GM23338 (cell line): ENCODE data around the gene SRPK1. TPM values are rescaled to one million over a fixed set of nuclear protein-coding genes. Genes with fewer than 3 reads are reported as not detected.

Source experiments
- ATAC-seq: fragments of 200-7000 bp; cut with Tn5 transposase; 3 replicates; pipeline ENCODE4 v1.9.1; 2020
- DNase-seq: peaks from one replicate; pipeline ENCODE4 v3.0.0-alpha.2; 2015; ENCODE audit warnings: low spot score
- H2AFZ ChIP-seq: fragments of 200-600 bp; sonication (generic); 2 replicates; pipeline ENCODE4 v1.8.0; 2016; ENCODE audit warnings: antibody characterized with exemption, mild to moderate bottlenecking, moderate library complexity
- H3F3A ChIP-seq: fragments of 200-600 bp; sonication (generic); replicated peaks from 2 replicates; pipeline ENCODE4 v1.8.0; 2017; ENCODE audit warnings: antibody characterized with exemption, mixed run types, low read depth
- H3K27ac ChIP-seq: fragments of 200-600 bp; sonication (generic); 2 replicates; pipeline ENCODE4 v1.6.1; 2016; ENCODE audit warnings: low read depth
- H3K27me3 ChIP-seq: fragments of 200-600 bp; sonication (generic); 2 replicates; pipeline ENCODE4 v1.8.0; 2016; ENCODE audit warnings: mild to moderate bottlenecking, mixed run types, moderate library complexity; ENCODE audit not compliant: insufficient read depth
- H3K36me3 ChIP-seq: fragments of 200-600 bp; sonication (generic); 2 replicates; pipeline ENCODE4 v1.8.0; 2016; ENCODE audit warnings: mild to moderate bottlenecking; ENCODE audit not compliant: insufficient read depth
- H3K4me1 ChIP-seq: fragments of 200-600 bp; sonication (generic); 2 replicates; pipeline ENCODE4 v1.8.0; 2016; ENCODE audit warnings: mild to moderate bottlenecking, moderate library complexity; ENCODE audit not compliant: insufficient read depth
- H3K4me2 ChIP-seq: fragments of 200-600 bp; sonication (generic); 2 replicates; pipeline ENCODE4 v1.7.1; 2017; ENCODE audit warnings: mixed run types
- H3K4me3 ChIP-seq: fragments of 200-600 bp; sonication (generic); 2 replicates; pipeline ENCODE4 v1.6.1; 2016; ENCODE audit warnings: mixed run types
- H3K79me2 ChIP-seq: fragments of 200-600 bp; sonication (generic); replicated peaks from 2 replicates; pipeline ENCODE4 v1.8.0; 2017; ENCODE audit warnings: mild to moderate bottlenecking; ENCODE audit not compliant: insufficient read depth
- H3K9me2 ChIP-seq: fragments of 200-600 bp; sonication (generic); 2 replicates; pipeline ENCODE4 v1.8.0; 2017; ENCODE audit not compliant: insufficient read depth
- H4K20me1 ChIP-seq: fragments of 200-600 bp; sonication (generic); replicated peaks from 2 replicates; pipeline ENCODE4 v1.8.0; 2017; ENCODE audit warnings: mild to moderate bottlenecking; ENCODE audit not compliant: insufficient read depth
- H3K27ac Mint-ChIP-seq: 2 replicates; pipeline ENCODE4 v1.8.0; 2020; ENCODE audit warnings: inconsistent platforms, mild to moderate bottlenecking, moderate library complexity, mixed read lengths
- H3K27me3 Mint-ChIP-seq: 3 replicates; pipeline ENCODE4 v1.8.0; 2022; ENCODE audit warnings: low read depth, mild to moderate bottlenecking, moderate library complexity, mixed read lengths, inconsistent platforms; ENCODE audit not compliant: insufficient read depth, poor library complexity
- H3K36me3 Mint-ChIP-seq: 3 replicates; pipeline ENCODE4 v1.8.0; 2021; ENCODE audit warnings: low read depth, mild to moderate bottlenecking, inconsistent platforms, moderate library complexity, mixed read lengths
- H3K4me1 Mint-ChIP-seq: 3 replicates; pipeline ENCODE4 v1.8.0; 2020; ENCODE audit warnings: mild to moderate bottlenecking, inconsistent platforms, mixed read lengths
- H3K4me3 Mint-ChIP-seq: 3 replicates; pipeline ENCODE4 v1.8.0; 2021; ENCODE audit warnings: moderate library complexity, mild to moderate bottlenecking, inconsistent platforms, mixed read lengths
- H3K9me3 Mint-ChIP-seq: 3 replicates; pipeline ENCODE4 v1.8.0; 2020; ENCODE audit warnings: moderate library complexity, mild to moderate bottlenecking, inconsistent platforms, mixed read lengths
- CREB1 ChIP-seq: fragments of 250-450 bp; sonication (Bioruptor Pico); IDR thresholded peaks from 2 replicates; pipeline ENCODE4 v1.5.0; 2020; ENCODE audit warnings: low read depth, mild to moderate bottlenecking, moderate library complexity
- EZH2 ChIP-seq: fragments of 200-600 bp; sonication (generic); IDR thresholded peaks from one replicate; pipeline ENCODE4 v1.8.0; 2017; ENCODE audit warnings: antibody characterized with exemption, mild to moderate bottlenecking, low read depth; ENCODE audit not compliant: unreplicated experiment
- JUNB ChIP-seq: IDR thresholded peaks from one replicate; pipeline ENCODE4 v1.6.1; 2016; ENCODE audit warnings: antibody characterized with exemption; ENCODE audit not compliant: unreplicated experiment
- NANOG ChIP-seq: IDR thresholded peaks from 2 replicates; pipeline ENCODE4 v1.6.1; 2016; ENCODE audit warnings: antibody characterized with exemption, borderline replicate concordance
- REST ChIP-seq: IDR thresholded peaks from one replicate; pipeline ENCODE4 v1.6.1; 2018; ENCODE audit warnings: antibody characterized with exemption; ENCODE audit not compliant: unreplicated experiment
- ZNF114 ChIP-seq: fragments of 250-450 bp; sonication (Bioruptor Pico); IDR thresholded peaks from 2 replicates; pipeline ENCODE4 v1.5.0; 2020; ENCODE audit warnings: mild to moderate bottlenecking, moderate library complexity
- ZNF331 ChIP-seq: fragments of 250-450 bp; sonication (Bioruptor Pico); IDR thresholded peaks from 2 replicates; pipeline ENCODE4 v1.5.0; 2020; ENCODE audit warnings: low read depth, mild to moderate bottlenecking, moderate library complexity
- ZNF462 ChIP-seq: fragments of 250-450 bp; sonication (Bioruptor Pico); IDR thresholded peaks from 2 replicates; pipeline ENCODE4 v1.5.0; 2020; ENCODE audit warnings: mild to moderate bottlenecking, moderate library complexity
- polyA plus RNA-seq: library from polyadenylated mRNA; unstranded; fragments of >200 nt; fragmentation: Nextera tagmentation; extraction: Ambion mirVana; gene quantifications from 2 replicates; pipeline ENCODE4 v1.2.1, GENCODE V29; 2016
- total RNA-seq: library from RNA; depleted of rRNA; stranded (reverse); fragments of >200 nt; shearing (Covaris generic); gene quantifications from 2 replicates; pipeline ENCODE4 v1.2.3, GENCODE V29; 2014

SRPK1 gene
- total and polyA plus RNA-seq, 2 experiments from 2014 or later: 175 to 202 TPM

GRCh38 chr6:35856250-35856649 is 64.6 kb downstream of the SRPK1 start:
- no peak overlapping the region for H2AFZ ChIP-seq
- 0 out of 2 replicates have a peak, but pooled peaks cover 8% of the 10 kb centered on the region for H4K20me1 ChIP-seq
- peaks cover 85% of the 10 kb centered on the region for H3K36me3 Mint-ChIP-seq
- ATAC-seq (no peak), DNase-seq (no peak)
- H3K27me3 Mint-ChIP-seq: no peaks in the 10 kb centered on the region
- H3K9me2 ChIP-seq: no peaks in the 10 kb centered on the region
- H3K27ac Mint-ChIP-seq: no peak overlapping the region
- H3K27ac ChIP-seq: no peak overlapping the region
- H3K4me2 ChIP-seq: no peak overlapping the region
- no peak overlapping the region for H3K4me3 ChIP-seq
- no peak overlapping the region for H3K4me3 Mint-ChIP-seq
- no peaks in the 10 kb centered on the region for H3F3A ChIP-seq
- H3K79me2 ChIP-seq: no peaks in the 10 kb centered on the region
- H3K36me3 ChIP-seq: peaks cover 47% of the 10 kb centered on the region
- H3K4me1 Mint-ChIP-seq: peaks cover 18% of the 10 kb centered on the region
- no peaks in the 10 kb centered on the region for H3K9me3 Mint-ChIP-seq
- H3K27me3 ChIP-seq: no peaks in the 10 kb centered on the region
- H3K4me1 ChIP-seq: peaks cover 10% of the 10 kb centered on the region; the same call in 1 of the 2 replicates
- TF ChIP-seq EZH2 (no peak), ZNF331 (CRISPR knock-in tag) (no peak), ZNF114 (no peak)

GRCh38 chr6:35852994-35853393 is 67.9 kb downstream of the SRPK1 start:
- Histone ChIP-seq H3K4me2 (no peak overlapping the region), H3K9me2 (no peaks in the 10 kb centered on the region; the same call in 1 of the 2 replicates), H3K36me3 (peaks cover 61% of the 10 kb centered on the region), H3K4me3 (no peak overlapping the region), H3K27me3 (no peaks in the 10 kb centered on the region), H3F3A (no peaks in the 10 kb centered on the region), H3K79me2 (peaks cover 10% of the 10 kb centered on the region; the same call in 1 of the 2 replicates), H3K27ac (no peak overlapping the region), H2AFZ (no peak overlapping the region), H4K20me1 (0 out of 2 replicates have a peak, but pooled peaks cover 8% of the 10 kb centered on the region), H3K4me1 (no peaks in the 10 kb centered on the region)
- H3K4me3 Mint-ChIP-seq: no peak overlapping the region
- no peak for TF ChIP-seq ZNF462
- TF ChIP-seq JUNB: no peak
- no peak for TF ChIP-seq REST
- TF ChIP-seq ZNF114: no peak
- TF ChIP-seq NANOG: no peak
- no peak for TF ChIP-seq CREB1 (CRISPR knock-in tag)
- DNase-seq (no peak), ATAC-seq (no peak)
- H3K27ac Mint-ChIP-seq: no peak overlapping the region
- peaks cover 4% of the 10 kb centered on the region; the same call in 2 of the 3 replicates for H3K4me1 Mint-ChIP-seq
- H3K27me3 Mint-ChIP-seq: no peaks in the 10 kb centered on the region
- no peaks in the 10 kb centered on the region; the same call in 2 of the 3 replicates for H3K9me3 Mint-ChIP-seq
- H3K36me3 Mint-ChIP-seq: peaks cover 92% of the 10 kb centered on the region
